Erythroblast (primary cell): Measurements from ENCODE around the gene NEGR1.

Experiments
- GATA1 ChIP-seq: IDR thresholded peaks from 2 replicates; pipeline ENCODE4 v1.6.1; 2011; ENCODE audit warnings: low read depth, mild to moderate bottlenecking, control low read depth, low read length, moderate library complexity
- POLR2A ChIP-seq: IDR thresholded peaks from 2 replicates; pipeline ENCODE4 v1.6.1; 2011; ENCODE audit warnings: mild to moderate bottlenecking, low read length

GRCh38 chr1:72094209-72094608 is 188.1 kb downstream of the NEGR1 start:
- TF ChIP-seq POLR2A (no peak), GATA1 (no peak)
